Measurements from ENCODE around the gene ESRRA. TPM values are rescaled to one million over a fixed set of nuclear protein-coding genes. Genes with fewer than 3 reads are reported as not detected.
A peak's percentile ranks its signal among the peaks of the same experiment; 100 is the strongest.

Gene ESRRA
- total RNA-seq, 5 donors from 2014 or later (not counting 1 experiment from before 2014, with no cell fraction given): 20.2 to 43.1 (median 39.7) TPM

DNA sequence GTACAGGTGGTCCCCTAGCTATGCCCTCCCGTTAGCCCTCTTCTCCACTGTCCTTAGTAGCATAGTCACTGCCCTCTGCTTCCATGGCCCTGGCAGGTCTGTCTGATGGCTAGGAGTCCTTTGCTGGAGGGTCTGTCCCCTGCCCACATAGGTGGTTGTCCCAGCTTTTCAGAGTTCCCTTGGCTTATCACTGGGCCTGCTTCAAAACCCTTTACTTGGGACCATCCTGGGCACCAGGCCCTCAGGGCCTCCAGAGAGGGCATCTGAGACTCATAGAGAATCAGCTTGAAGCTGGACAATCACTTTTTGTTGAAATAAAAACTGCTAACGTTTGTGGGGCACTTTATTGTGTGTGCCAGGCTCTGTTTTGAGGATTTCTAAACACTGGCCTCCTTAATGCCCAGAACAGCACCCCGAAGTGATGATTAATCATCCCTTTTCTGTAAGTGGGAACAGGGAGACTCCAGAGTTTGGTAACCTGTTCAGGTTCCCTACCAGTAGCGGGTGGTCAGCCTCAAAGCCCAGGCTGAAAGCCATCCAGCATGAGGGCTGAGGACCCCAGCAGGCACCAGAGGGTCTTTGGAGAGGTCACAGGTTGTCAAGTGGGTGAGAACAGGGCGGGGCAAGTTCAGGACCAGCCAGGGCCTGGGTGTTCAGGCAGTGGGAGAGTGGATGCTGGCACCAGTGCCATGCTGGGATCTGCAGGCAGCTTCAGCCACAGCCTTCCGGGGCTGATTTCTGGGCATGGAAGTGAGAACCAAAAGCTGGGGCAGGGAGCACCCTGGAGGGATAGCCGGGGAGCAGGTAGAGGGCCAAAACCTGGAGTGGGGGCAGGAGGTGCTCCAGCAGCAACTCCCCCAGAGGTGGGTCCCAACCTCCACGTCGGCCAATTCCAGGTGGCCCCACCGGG is 14.7 kb upstream of the ESRRA start:
- H3K4me3 ChIP-seq (ENCODE audit: control insufficient read depth in 1 of 2, extremely low read depth in 1 of 2, low read length in 1 of 2): no peak overlapping the region
- POLR2A ChIA-PET: no interaction called here
- H3K27ac ChIP-seq (ENCODE audit: low read length): no peak overlapping the region
- DNase-seq (no peak), ATAC-seq (replicated peaks in 1 of 4) (no peak)
- H3K27me3 Mint-ChIP-seq: peaks cover 29 to 36% of the 10 kb centered on the region in 2 donors
- no peaks in the 10 kb centered on the region for H3K9me3 ChIP-seq
- no peaks in the 10 kb centered on the region for H3K9me3 Mint-ChIP-seq
- 63% methylated on average over 9 of the region's 10 CpGs for whole genome bisulfite sequencing (ENCODE audit: insufficient coverage)
- CTCF ChIA-PET: no interaction called here
- H3K4me3 Mint-ChIP-seq: peak overlapping the region; percentile 57 to 73 (median 72)
- H3K27me3 ChIP-seq (replicated peaks in 1 of 2; ENCODE audit: control insufficient read depth in 2 of 2, extremely low read depth in 1 of 2, insufficient read depth in 2 of 2, low read length in 1 of 2): peaks cover 5 to 56% of the 10 kb centered on the region in 2 experiments
- peaks cover 4 to 26% of the 10 kb centered on the region in 2 experiments for H3K4me1 ChIP-seq (ENCODE audit: control insufficient read depth in 1 of 2, extremely low read depth in 1 of 2, insufficient read depth in 2 of 2, low read length in 2 of 2)
- no peaks in the 10 kb centered on the region for H3K36me3 ChIP-seq (ENCODE audit: control insufficient read depth in 2 of 2, extremely low read depth in 1 of 2, insufficient read depth in 1 of 2, low read length in 1 of 2)
- no peaks in the 10 kb centered on the region for H3K36me3 Mint-ChIP-seq
- peaks cover 13 to 20% (median 14%) of the 10 kb centered on the region in 3 donors for H3K4me1 Mint-ChIP-seq
- H3K27ac Mint-ChIP-seq: no peak overlapping the region

DNA sequence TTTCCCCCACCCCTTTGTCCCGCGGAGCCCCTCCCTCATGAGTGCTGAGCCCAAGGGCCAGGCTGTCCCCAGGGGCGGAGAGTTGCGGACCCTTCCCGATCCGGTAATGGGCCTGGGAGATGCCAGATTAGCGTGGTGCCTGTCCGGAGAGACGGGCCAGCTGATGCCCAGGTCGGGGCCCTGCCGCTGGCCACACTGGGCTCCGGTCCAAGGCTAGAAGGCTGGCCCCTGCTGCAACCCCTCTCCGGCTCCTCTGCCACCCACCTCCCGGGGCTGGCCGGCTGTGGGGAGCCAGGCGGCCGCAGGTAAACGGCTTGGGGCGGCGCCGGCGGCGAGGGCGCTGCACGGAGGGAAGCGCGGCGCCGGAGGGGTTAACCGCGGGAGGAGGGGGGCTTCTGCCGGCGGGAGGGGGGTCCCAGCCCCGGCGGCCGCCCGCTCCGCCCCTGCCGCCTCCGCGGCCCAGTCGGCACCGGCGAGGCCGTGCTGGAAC is 14.0 kb upstream of the ESRRA start, which contains the start of gene KCNK4:
KCNK4 (plus strand) TSS at position 41 of the 490 bp plus-strand sequence. CDS start 1,717 bp downstream, outside the sequence.
- Histone ChIP-seq H3K27ac (ENCODE audit: low read length) (no peak within 1 kb of the TSS), H3K4me1 (ENCODE audit: control insufficient read depth in 1 of 2, extremely low read depth in 1 of 2, insufficient read depth in 2 of 2, low read length in 2 of 2) (peaks cover 4 to 21% of the 10 kb centered on the region in 2 experiments), H3K27me3 (replicated peaks in 1 of 2; ENCODE audit: control insufficient read depth in 2 of 2, extremely low read depth in 1 of 2, insufficient read depth in 2 of 2, low read length in 1 of 2) (peaks cover 8 to 61% of the 10 kb centered on the region in 2 experiments), H3K9me3 (no peaks in the 10 kb centered on the region), H3K4me3 (ENCODE audit: control insufficient read depth in 1 of 2, extremely low read depth in 1 of 2, low read length in 1 of 2) (peak within 1 kb of the TSS in 1 of 2 donors; percentile 50), H3K36me3 (ENCODE audit: control insufficient read depth in 2 of 2, extremely low read depth in 1 of 2, insufficient read depth in 1 of 2, low read length in 1 of 2) (no peaks in the 10 kb centered on the region)
- no peaks in the 10 kb centered on the region for H3K36me3 Mint-ChIP-seq
- H3K27me3 Mint-ChIP-seq: peaks cover 36 to 43% of the 10 kb centered on the region in 2 donors
- POLR2A ChIA-PET: no interaction called here
- H3K9me3 Mint-ChIP-seq: no peaks in the 10 kb centered on the region
- CTCF ChIA-PET: no interaction called here
- ATAC-seq (replicated peaks in 1 of 4) (peak in 1 of 4 experiments; percentile 4), DNase-seq (no peak)
- H3K4me3 Mint-ChIP-seq: peak within 1 kb of the TSS; percentile 57 to 73 (median 72)
- WGBS (ENCODE audit: insufficient coverage): 10% methylated on average over 43 of the region's 45 CpGs
- peaks cover 11 to 18% (median 12%) of the 10 kb centered on the region in 3 donors for H3K4me1 Mint-ChIP-seq
- no peak within 1 kb of the TSS for H3K27ac Mint-ChIP-seq

DNA sequence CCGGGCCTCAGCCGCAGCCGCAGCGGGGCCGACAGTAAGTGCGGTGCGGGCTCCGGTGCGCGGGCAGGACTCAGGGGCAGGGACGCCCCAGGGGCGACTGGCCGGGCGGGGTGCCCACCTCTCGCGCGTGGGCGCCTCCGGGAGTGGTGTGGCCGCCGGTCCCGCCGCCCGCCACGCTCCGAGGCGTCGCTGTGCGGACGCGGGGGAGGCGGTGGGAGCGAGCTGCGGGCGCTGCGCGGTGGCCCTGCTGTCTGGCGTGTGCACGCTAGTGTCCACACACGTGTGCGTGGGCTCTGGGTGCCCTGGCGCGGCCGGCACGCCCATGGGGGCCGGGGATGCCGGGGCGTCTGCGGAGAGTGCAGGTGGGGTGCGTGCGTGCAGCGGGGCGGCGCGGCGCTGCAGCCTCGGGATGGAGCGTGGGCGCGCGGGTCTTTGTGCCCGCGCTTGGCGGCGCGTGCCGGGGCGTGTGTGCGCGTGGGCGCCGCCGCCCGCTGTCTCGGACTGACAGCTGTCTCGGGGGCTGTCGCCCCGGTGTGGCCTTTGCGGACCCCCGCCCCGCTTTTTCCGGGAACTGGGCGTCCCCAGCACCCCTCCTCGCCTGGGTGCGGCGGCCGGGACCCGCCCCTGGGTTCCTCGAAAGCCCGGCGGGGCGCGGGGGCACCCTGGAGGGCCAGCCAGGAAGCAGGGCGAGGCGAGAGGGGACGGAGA is 13.4 kb upstream of the ESRRA start:
- Mint-ChIP-seq H3K4me3 (peak overlapping the region in 2 of 3 donors; percentile 31 to 69), H3K27ac (no peak overlapping the region), H3K27me3 (peaks cover 36 to 49% of the 10 kb centered on the region in 2 donors), H3K36me3 (no peaks in the 10 kb centered on the region), H3K9me3 (no peaks in the 10 kb centered on the region), H3K4me1 (peaks cover 5 to 12% (median 6%) of the 10 kb centered on the region in 3 donors)
- peak in 1 of 35 experiments; percentile 47 for DNase-seq
- ChIA-PET CTCF (no interaction called here), POLR2A (no interaction called here)
- Histone ChIP-seq H3K36me3 (ENCODE audit: control insufficient read depth in 2 of 2, extremely low read depth in 1 of 2, insufficient read depth in 1 of 2, low read length in 1 of 2) (no peaks in the 10 kb centered on the region), H3K27me3 (replicated peaks in 1 of 2; ENCODE audit: control insufficient read depth in 2 of 2, extremely low read depth in 1 of 2, insufficient read depth in 2 of 2, low read length in 1 of 2) (peaks cover 12 to 67% of the 10 kb centered on the region in 2 experiments), H3K9me3 (no peaks in the 10 kb centered on the region), H3K4me3 (ENCODE audit: control insufficient read depth in 1 of 2, extremely low read depth in 1 of 2, low read length in 1 of 2) (peak overlapping the region; percentile 12 to 50), H3K4me1 (ENCODE audit: control insufficient read depth in 1 of 2, extremely low read depth in 1 of 2, insufficient read depth in 2 of 2, low read length in 2 of 2) (peaks cover 4 to 15% of the 10 kb centered on the region in 2 experiments), H3K27ac (ENCODE audit: low read length) (no peak overlapping the region)
- ATAC-seq (replicated peaks in 1 of 4): peak; percentile 57 to 69 (median 68)
- whole genome bisulfite sequencing (ENCODE audit: insufficient coverage): under 1% methylated on average over 92 of the region's 96 CpGs

DNA sequence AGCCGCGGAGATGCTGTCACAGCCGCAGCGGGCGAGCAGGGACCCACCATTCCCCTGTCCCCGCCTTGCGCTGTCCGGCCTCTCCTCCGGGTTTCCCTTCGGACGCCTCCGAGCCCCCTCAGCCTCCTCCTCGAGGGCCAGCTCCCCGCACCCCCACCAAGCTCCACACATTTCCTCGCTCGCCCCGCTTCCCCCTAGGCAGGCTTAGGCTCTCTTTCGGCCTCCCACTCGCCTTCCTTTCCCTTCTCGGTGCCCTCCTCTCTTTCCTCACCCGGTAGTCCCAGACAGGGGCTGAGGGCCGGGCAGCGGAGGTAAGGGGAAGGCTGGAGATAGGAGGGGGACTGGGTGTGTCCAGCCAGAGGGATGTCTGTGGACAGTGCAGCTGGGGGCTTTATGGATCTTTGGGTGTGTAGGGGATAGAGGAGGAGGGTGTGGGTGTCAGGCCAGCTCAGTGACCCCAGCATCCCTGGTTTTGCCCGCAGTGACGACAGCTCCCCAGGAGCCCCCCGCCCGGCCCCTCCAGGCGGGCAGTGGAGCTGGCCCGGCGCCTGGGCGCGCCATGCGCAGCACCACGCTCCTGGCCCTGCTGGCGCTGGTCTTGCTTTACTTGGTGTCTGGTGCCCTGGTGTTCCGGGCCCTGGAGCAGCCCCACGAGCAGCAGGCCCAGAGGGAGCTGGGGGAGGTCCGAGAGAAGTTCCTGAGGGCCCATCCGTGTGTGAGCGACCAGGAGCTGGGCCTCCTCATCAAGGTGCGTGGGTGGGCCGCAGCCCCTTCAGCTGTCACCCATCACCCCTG is 12.7 kb upstream of the ESRRA start:
- H3K27ac Mint-ChIP-seq: no peak overlapping the region
- WGBS (ENCODE audit: insufficient coverage): 31% methylated on average over 25 of the region's 42 CpGs
- ATAC-seq (replicated peaks in 1 of 4) (peak in 2 of 4 experiments; percentile 15 to 20), DNase-seq (no peak)
- no peaks in the 10 kb centered on the region for H3K9me3 Mint-ChIP-seq
- Histone ChIP-seq H3K4me3 (ENCODE audit: control insufficient read depth in 1 of 2, extremely low read depth in 1 of 2, low read length in 1 of 2) (peak overlapping the region; percentile 12 to 50), H3K27me3 (replicated peaks in 1 of 2; ENCODE audit: control insufficient read depth in 2 of 2, extremely low read depth in 1 of 2, insufficient read depth in 2 of 2, low read length in 1 of 2) (peaks cover 14 to 74% of the 10 kb centered on the region in 2 experiments), H3K27ac (ENCODE audit: low read length) (no peak overlapping the region), H3K4me1 (ENCODE audit: control insufficient read depth in 1 of 2, extremely low read depth in 1 of 2, insufficient read depth in 2 of 2, low read length in 2 of 2) (peaks cover 4 to 19% of the 10 kb centered on the region in 2 experiments), H3K36me3 (ENCODE audit: control insufficient read depth in 2 of 2, extremely low read depth in 1 of 2, insufficient read depth in 1 of 2, low read length in 1 of 2) (no peaks in the 10 kb centered on the region), H3K9me3 (no peaks in the 10 kb centered on the region)
- peak overlapping the region in 2 of 3 donors; percentile 31 to 69 for H3K4me3 Mint-ChIP-seq
- no peaks in the 10 kb centered on the region for H3K36me3 Mint-ChIP-seq
- ChIA-PET CTCF (no interaction called here), POLR2A (no interaction called here)
- peaks cover 43 to 57% of the 10 kb centered on the region in 2 donors for H3K27me3 Mint-ChIP-seq
- peaks cover 9 to 15% (median 11%) of the 10 kb centered on the region in 3 donors for H3K4me1 Mint-ChIP-seq

DNA sequence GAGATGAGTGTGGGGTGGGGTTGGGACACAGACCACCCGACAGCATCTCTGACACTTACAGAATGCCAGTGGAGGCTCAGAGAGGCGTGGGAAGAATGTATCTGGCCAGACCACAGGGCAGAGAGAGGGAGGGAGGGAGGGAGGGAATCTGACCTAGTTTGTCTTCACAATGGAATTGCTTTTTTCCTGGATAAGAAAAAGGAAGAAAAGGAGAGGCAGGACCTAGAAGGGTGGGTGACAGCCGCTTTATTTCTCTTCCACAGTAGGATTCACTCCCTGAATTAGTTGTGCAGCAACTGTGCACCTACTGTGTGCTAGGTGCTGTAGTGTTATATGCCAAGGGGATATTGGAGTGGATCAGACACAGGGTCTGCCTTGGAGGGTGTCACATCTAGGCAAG is 10.6 kb upstream of the ESRRA start:
- H3K27ac Mint-ChIP-seq: peak overlapping the region in 1 of 2 donors; percentile 11
- peaks cover 55 to 74% of the 10 kb centered on the region in 2 donors for H3K27me3 Mint-ChIP-seq
- ATAC-seq (replicated peaks in 1 of 4) (no peak), DNase-seq (no peak)
- no peaks in the 10 kb centered on the region for H3K9me3 Mint-ChIP-seq
- peaks cover 21 to 91% of the 10 kb centered on the region in 2 experiments for H3K27me3 ChIP-seq (replicated peaks in 1 of 2; ENCODE audit: control insufficient read depth in 2 of 2, extremely low read depth in 1 of 2, insufficient read depth in 2 of 2, low read length in 1 of 2)
- peaks cover 16 to 26% (median 18%) of the 10 kb centered on the region in 3 donors for H3K4me1 Mint-ChIP-seq
- no peak overlapping the region for H3K27ac ChIP-seq (ENCODE audit: low read length)
- ChIA-PET POLR2A (interaction anchor here (0.6 to 0.7 kb wide), 2 partner anchors 283 to 307 kb away, joined by 7 to 9 read pairs; no protein-coding TSS in a partner anchor), CTCF (interaction anchor here (0.7 kb wide), 3 partner anchors 9 to 11 kb away, joined by 4 to 10 read pairs (median 4); no protein-coding TSS in a partner anchor)
- H3K9me3 ChIP-seq: no peaks in the 10 kb centered on the region
- H3K4me3 ChIP-seq (ENCODE audit: control insufficient read depth in 1 of 2, extremely low read depth in 1 of 2, low read length in 1 of 2): no peak overlapping the region
- no peaks in the 10 kb centered on the region for H3K36me3 ChIP-seq (ENCODE audit: control insufficient read depth in 2 of 2, extremely low read depth in 1 of 2, insufficient read depth in 1 of 2, low read length in 1 of 2)
- peaks cover 7 to 36% of the 10 kb centered on the region in 2 experiments for H3K4me1 ChIP-seq (ENCODE audit: control insufficient read depth in 1 of 2, extremely low read depth in 1 of 2, insufficient read depth in 2 of 2, low read length in 2 of 2)
- no peaks in the 10 kb centered on the region for H3K36me3 Mint-ChIP-seq
- H3K4me3 Mint-ChIP-seq: no peak overlapping the region
- WGBS (ENCODE audit: insufficient coverage): 75% methylated on average over 3 of the region's 3 CpGs

Data from T-cell (primary cell).